PFSK-1 (cell line): Measurements from ENCODE around the gene UGT1A10.

ENCODE experiments used
- FOXP2 ChIP-seq: optimal IDR thresholded peaks from 2 replicates; pipeline ENCODE3; 2011; ENCODE audit warnings: borderline replicate concordance, control low read depth, inconsistent platforms; ENCODE audit not compliant: insufficient read depth; ENCODE audit errors: extremely low read length, extremely low read depth
- POLR2AphosphoS5 ChIP-seq: IDR thresholded peaks from 2 replicates; pipeline ENCODE4 v1.6.1; 2012; ENCODE audit warnings: low read depth, mild to moderate bottlenecking, control low read depth, low read length, moderate library complexity
- REST ChIP-seq, 2 experiments: IDR thresholded peaks; 2 replicates each; pipeline versions ENCODE4 v1.6.1 to v1.8.0; 2011 to 2012; ENCODE audit warnings: low read depth in 2 of 2, low read length in 2 of 2, control low read depth in 1 of 2, inconsistent platforms in 1 of 2, mild to moderate bottlenecking in 1 of 2, moderate library complexity in 1 of 2; ENCODE audit not compliant: insufficient read depth in 1 of 2
- SIN3A ChIP-seq: IDR thresholded peaks from 2 replicates; pipeline ENCODE4 v1.6.1; 2012; ENCODE audit warnings: mild to moderate bottlenecking, low read length, moderate library complexity, borderline replicate concordance; ENCODE audit not compliant: insufficient read depth
- TAF1 ChIP-seq: IDR thresholded peaks from 2 replicates; pipeline ENCODE4 v1.6.1; 2012; ENCODE audit warnings: low read length, control low read depth, borderline replicate concordance; ENCODE audit not compliant: insufficient read depth

UGT1A10 gene

GRCh38 chr2:233656443-233656842 is 20.2 kb downstream of the UGT1A10 start:
- TF ChIP-seq SIN3A (no peak), FOXP2 (no peak), REST (IDR thresholded peaks at IDR 0.05; ENCODE audit: insufficient read depth in 1 of 2, low read depth in 2 of 2, low read length in 2 of 2) (no peak)

- no peak for TF ChIP-seq FOXP2
- TF ChIP-seq TAF1, result no peak
- TF ChIP-seq REST (IDR thresholded peaks at IDR 0.05; ENCODE audit: insufficient read depth in 1 of 2, low read depth in 2 of 2, low read length in 2 of 2), result no peak
- no peak for TF ChIP-seq SIN3A
- no peak for TF ChIP-seq POLR2AphosphoS5
These were observed 22.4 kb downstream of the UGT1A10 start for GRCh38 chr2:233658610-233659009.

- TF ChIP-seq POLR2AphosphoS5 (no peak), FOXP2 (no peak), REST (IDR thresholded peaks at IDR 0.05; ENCODE audit: insufficient read depth in 1 of 2, low read depth in 2 of 2, low read length in 2 of 2) (no peak), SIN3A (no peak), TAF1 (no peak)
These were observed 27.7 kb downstream of the UGT1A10 start for GRCh38 chr2:233663911-233664310.

GRCh38 chr2:233668605-233669260 is 32.5 kb downstream of the UGT1A10 start:
- TF ChIP-seq POLR2AphosphoS5, result no peak
- TF ChIP-seq REST (IDR thresholded peaks at IDR 0.05; ENCODE audit: insufficient read depth in 1 of 2, low read depth in 2 of 2, low read length in 2 of 2), result no peak
- no peak for TF ChIP-seq FOXP2
- TF ChIP-seq SIN3A, result no peak
- TF ChIP-seq TAF1, result no peak
